ENCODE results near the gene POLR3B. TPM values are rescaled to one million over a fixed set of nuclear protein-coding genes. Genes with fewer than 3 reads are reported as not detected.

POLR3B gene
- total and polyA plus RNA-seq, 12 donors: 2.0 to 12.0 (median 9.2) TPM

DNA sequence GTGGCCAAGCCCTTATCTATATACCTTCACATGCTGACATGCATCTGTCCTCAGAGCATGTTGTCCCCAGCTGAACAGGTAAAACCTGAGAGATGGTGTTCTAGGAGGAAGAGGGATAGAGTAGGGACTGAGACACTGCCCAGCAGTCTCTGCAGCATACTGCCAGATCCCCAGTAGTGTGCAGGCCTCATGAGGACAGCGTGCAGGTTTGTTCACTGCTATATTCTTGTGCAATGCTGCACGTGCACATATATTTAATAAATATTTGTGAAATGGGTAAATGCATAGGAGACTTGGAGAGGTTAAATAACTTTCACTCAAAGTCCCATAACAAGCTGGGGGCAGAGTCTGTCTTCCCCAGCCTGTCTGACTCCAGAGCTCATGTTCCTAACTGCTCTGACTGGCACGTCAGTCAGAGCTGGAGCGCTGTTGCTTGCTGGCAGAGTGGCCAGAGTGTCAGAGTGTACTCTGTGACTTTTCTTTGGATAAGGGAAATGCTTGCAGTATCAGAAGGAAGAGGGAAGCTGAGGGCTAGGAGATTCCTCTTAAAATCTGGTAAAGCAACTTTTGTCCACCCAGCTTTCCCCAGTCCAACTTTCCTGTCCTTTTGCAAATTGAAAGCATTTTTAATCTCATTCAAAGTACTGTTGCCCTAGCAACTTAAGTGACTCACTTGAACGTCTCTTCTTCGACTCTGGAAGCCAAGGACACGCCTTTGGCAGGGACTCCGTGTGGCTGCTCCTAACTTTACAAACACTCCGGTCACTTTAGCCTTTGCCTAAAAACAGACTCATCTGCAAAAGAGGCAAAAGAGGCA, 14.9 kb upstream of the POLR3B start:
- peaks cover 15 to 58% (median 45%) of the 10 kb centered on the region in 9 donors for H3K4me1 ChIP-seq
- intact Hi-C loops (cut with DNase I): loop anchor here in 9 of 10 donors (5.0 to 10.0 kb wide), 7 partner anchors 35 to 928 kb away; partner anchors contain the start of genes CKAP4 (in 4 of the 9) and TCP11L2 (in 2 of the 9)

DNA sequence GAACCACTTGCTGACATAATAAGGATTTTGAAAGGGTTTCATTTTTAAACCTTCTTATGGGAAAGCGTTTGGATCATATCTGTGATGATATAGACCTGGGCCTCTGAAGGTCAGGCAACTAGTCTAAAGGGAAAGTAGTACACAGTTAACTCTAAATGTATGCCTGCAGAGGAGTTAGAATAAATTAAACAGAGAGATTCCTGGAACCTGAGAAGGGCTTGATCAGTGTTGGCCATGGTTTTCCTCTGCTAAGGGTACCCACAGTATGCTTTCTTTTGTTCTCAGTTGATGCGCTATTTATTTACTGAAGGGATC, 14.4 kb upstream of the POLR3B start:
- ATAC-seq (peak in 5 of 8 donors; percentile 6 to 45 (median 13)), DNase-seq (no peak)
- Histone ChIP-seq H3K4me3 (peak overlapping the region in 4 of 10 donors; percentile 10 to 33 (median 21)), H3K9me3 (no peaks in the 10 kb centered on the region), H3K4me1 (peaks cover 15 to 58% (median 45%) of the 10 kb centered on the region in 9 donors), H3K27me3 (no peaks in the 10 kb centered on the region), H3K36me3 (peaks cover 0 to 92% (median 16%) of the 10 kb centered on the region in 9 donors), H3K27ac (peak overlapping the region; percentile 65 to 81 (median 73))
- no peak for TF ChIP-seq CTCF (IDR thresholded peaks at IDR 0.05)
- intact Hi-C loops (cut with DNase I): loop anchor here in 9 of 10 donors (5.0 to 10.0 kb wide), 7 partner anchors 36 to 928 kb away; partner anchors contain the start of genes CKAP4 (in 4 of the 9) and TCP11L2 (in 2 of the 9)
- 53 to 61% methylated on average over 2 of the region's 2 CpGs for WGBS, 2 donors

More for the DNA sequence above, 14.9 kb upstream of the POLR3B start:
- DNase-seq (peak; percentile 72 to 79), ATAC-seq (peak; percentile 82 to 94 (median 90))
- Histone ChIP-seq H3K27me3 (no peaks in the 10 kb centered on the region), H3K36me3 (peaks cover 0 to 92% (median 19%) of the 10 kb centered on the region in 9 donors), H3K4me3 (peak overlapping the region in 7 of 10 donors; percentile 1 to 33 (median 20)), H3K9me3 (no peaks in the 10 kb centered on the region), H3K27ac (peak overlapping the region; percentile 65 to 81 (median 73))
- 14 to 19% methylated on average over 9 of the region's 9 CpGs for whole genome bisulfite sequencing, 2 donors
- TF ChIP-seq CTCF (IDR thresholded peaks at IDR 0.05): no peak

- H3K4me3 ChIP-seq: no peak overlapping the region
- intact Hi-C loops (cut with DNase I): loop anchor here in 9 of 10 donors (2.0 to 10.0 kb wide), 8 partner anchors 37 to 929 kb away; partner anchors contain the start of genes CKAP4 (in 4 of the 9) and TCP11L2 (in 2 of the 9)
- H3K27me3 ChIP-seq: no peaks in the 10 kb centered on the region
- H3K36me3 ChIP-seq: peaks cover 0 to 91% (median 13%) of the 10 kb centered on the region in 9 donors
- TF ChIP-seq CTCF (IDR thresholded peaks at IDR 0.05): no peak
- no peaks in the 10 kb centered on the region for H3K9me3 ChIP-seq
- H3K27ac ChIP-seq: peak overlapping the region in 8 of 10 donors; percentile 1 to 81 (median 73)
- ATAC-seq: no peak
- H3K4me1 ChIP-seq: peaks cover 15 to 59% (median 45%) of the 10 kb centered on the region in 9 donors
- 73 to 80% methylated on average over 5 of the region's 5 CpGs for WGBS, 2 donors
- no peak for DNase-seq
Observed at GRCh38 chr12:106344131-106344530, 13.4 kb upstream of the POLR3B start.

- ATAC-seq (peak; percentile 32 to 66 (median 52)), DNase-seq (peak in 1 of 2 donors; percentile 22)
- intact Hi-C loops (cut with DNase I): loop anchor here in 6 of 10 donors (1.0 to 10.0 kb wide), 6 partner anchors 113 to 931 kb away; no protein-coding TSS in a partner anchor
- H3K36me3 ChIP-seq: peaks cover 0 to 86% (median 13%) of the 10 kb centered on the region in 9 donors
- WGBS, 2 donors: 53 to 64% methylated on average over 5 of the region's 5 CpGs
- no peak overlapping the region for H3K4me3 ChIP-seq
- H3K4me1 ChIP-seq: peaks cover 15 to 46% (median 35%) of the 10 kb centered on the region in 9 donors
- H3K9me3 ChIP-seq: no peaks in the 10 kb centered on the region
- H3K27ac ChIP-seq: peak overlapping the region in 2 of 10 donors; percentile 12 to 81
- peak; percentile 21 to 63 (median 49) for TF ChIP-seq CTCF (IDR thresholded peaks at IDR 0.05)
- no peaks in the 10 kb centered on the region for H3K27me3 ChIP-seq
Observed at GRCh38 chr12:106345746-106346145, 11.8 kb upstream of the POLR3B start.
